RWPE1 (cell line): Measurements from ENCODE around the gene ASGR1.
A peak's percentile ranks its signal among the peaks of the same experiment; 100 is the strongest.

Experiments
- CTCF ChIA-PET: fragments of 350-600 bp; sonication (Branson Sonifier 250); formaldehyde crosslinking; extraction: SDS; loops from one replicate; lab custom pipeline; 2021; lab: Yijun Ruan, JAX
- POLR2A ChIA-PET: fragments of 400-600 bp; formaldehyde crosslinking; extraction: SDS; loops from one replicate; lab custom pipeline; 2020; ENCODE audit warnings: antibody characterized with exemption; ENCODE audit not compliant: low non-redundant PET; lab: Yijun Ruan, JAX
- DNase-seq: peaks from one replicate; pipeline ENCODE4 v3.0.0; 2012; ENCODE audit warnings: low spot score
- H3K27ac ChIP-seq: fragments of 450-650 bp; 2 replicates; pipeline ENCODE4 v1.5.1; 2017
- CTCF ChIP-seq: fragments of 450-650 bp; conservative IDR thresholded peaks from 2 replicates; pipeline ENCODE4 v1.5.1; 2017; ENCODE audit warnings: low read depth, mild to moderate bottlenecking

The ASGR1 gene

DNA sequence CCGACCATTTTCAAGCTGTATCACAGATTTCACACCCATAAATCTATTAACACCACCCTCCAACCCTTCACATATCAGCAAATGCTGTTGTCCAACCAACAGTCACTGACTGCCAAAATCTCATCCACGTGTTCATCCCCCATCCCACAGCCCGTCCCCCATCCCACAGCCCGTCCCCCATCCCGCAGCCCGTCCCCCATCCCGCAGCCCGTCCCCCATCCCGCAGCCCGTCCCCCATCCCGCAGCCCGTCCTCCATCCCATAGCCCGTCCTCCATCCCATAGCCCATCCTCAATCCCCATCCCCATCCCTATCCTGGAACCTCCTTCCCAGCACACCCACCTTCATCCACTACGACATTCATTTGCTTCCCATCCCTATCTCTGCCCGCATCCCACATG, 26.4 kb upstream of the ASGR1 start:
- ChIA-PET POLR2A (no interaction called here), CTCF (interaction anchor here (0.6 kb wide), 1 partner anchor 71 kb away, joined by 3 read pairs; no protein-coding TSS in a partner anchor)
- no peak for TF ChIP-seq CTCF

DNA sequence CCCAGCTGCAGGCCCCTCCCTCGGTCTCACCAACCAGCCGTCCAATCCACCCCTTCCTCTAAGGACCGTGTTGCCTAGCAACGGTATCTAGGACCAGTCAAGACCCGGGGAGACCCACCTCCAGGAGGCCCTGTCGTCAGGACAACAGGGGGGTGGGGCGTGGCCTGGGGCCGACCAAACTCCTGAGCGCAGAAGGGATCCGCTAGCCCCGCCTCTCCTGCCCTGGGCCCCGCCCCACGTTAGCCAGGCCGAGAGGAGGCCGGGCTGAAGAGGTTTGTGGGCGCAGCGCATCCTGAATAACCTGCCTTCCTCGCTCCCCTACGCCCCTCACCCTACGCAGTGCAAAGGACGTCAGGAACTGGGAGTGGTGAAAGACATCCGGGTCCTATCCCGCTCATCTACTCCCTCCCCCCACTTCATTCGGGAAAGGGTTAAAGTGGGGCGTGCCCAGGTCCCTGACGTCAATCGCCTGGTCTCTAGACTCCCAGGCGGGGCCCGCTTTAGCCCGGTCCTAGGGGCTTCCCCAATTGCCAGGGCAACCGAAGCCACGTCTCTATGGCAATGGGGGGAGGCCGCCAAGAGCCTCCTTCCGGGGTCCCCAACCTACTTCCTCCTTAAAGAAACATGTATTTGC, 25.8 kb upstream of the ASGR1 start:
- DNase-seq: peak; percentile 42

More for the DNA sequence above, 26.4 kb upstream of the ASGR1 start:
- H3K27ac ChIP-seq: peak overlapping the region; percentile 52
- DNase-seq: no peak

DNA sequence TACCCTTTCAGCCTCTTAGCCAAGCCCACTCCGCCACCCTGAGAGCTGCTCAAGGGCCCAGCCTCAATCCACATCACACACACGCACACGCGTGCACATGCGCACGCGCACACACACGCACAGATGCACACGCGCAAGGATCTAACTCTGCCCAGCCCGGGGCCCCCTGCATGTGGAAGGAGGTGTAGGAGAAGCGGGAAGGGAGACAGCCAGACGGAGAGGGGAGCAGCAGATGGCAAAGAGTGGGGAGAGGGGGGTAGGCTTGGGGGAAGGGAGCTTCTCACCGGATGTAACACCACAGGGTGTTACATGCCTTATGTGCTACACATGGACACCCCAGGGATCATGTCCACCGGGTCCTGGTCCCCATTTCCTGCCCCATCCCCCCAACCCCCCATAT, 25.2 kb upstream of the ASGR1 start:
- ChIA-PET CTCF (interaction anchor here (0.6 kb wide), 1 partner anchor 9 kb away, joined by 4 read pairs; no protein-coding TSS in a partner anchor), POLR2A (no interaction called here)
- H3K27ac ChIP-seq: peak overlapping the region; percentile 52; the same call in 1 of the 2 replicates
- DNase-seq: no peak
- TF ChIP-seq CTCF: no peak

More for the DNA sequence above, 25.8 kb upstream of the ASGR1 start:
- CTCF ChIA-PET: no interaction called here
- peak overlapping the region; percentile 52 for H3K27ac ChIP-seq
- TF ChIP-seq CTCF: no peak
- POLR2A ChIA-PET: no interaction called here

DNA sequence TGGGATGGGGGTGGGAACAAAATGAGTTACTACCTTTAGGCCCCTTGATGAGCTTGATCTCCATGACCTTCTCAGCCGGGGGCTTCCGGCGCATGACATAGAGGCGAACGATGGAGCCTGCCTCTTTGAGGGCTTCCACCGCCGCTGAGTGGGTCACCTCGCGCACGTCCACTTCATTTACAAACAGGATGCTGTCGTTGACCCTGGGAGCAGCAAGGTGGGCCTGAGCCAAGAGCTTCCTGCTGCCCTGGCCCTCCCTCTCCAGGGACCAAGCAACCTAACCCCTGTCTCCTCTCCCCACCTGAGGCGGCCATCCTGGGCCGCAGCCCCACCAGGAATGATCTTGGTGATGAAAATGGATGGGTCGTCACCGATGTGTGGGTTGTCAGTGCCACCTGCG, 24.2 kb upstream of the ASGR1 start:
- DNase-seq: no peak
- ChIA-PET CTCF (interaction anchor here (0.6 to 1.2 kb wide), 3 partner anchors 8 to 26 kb away, joined by 3 to 4 read pairs (median 3); no protein-coding TSS in a partner anchor), POLR2A (no interaction called here)
- no peak for TF ChIP-seq CTCF
- H3K27ac ChIP-seq: no peak overlapping the region

DNA sequence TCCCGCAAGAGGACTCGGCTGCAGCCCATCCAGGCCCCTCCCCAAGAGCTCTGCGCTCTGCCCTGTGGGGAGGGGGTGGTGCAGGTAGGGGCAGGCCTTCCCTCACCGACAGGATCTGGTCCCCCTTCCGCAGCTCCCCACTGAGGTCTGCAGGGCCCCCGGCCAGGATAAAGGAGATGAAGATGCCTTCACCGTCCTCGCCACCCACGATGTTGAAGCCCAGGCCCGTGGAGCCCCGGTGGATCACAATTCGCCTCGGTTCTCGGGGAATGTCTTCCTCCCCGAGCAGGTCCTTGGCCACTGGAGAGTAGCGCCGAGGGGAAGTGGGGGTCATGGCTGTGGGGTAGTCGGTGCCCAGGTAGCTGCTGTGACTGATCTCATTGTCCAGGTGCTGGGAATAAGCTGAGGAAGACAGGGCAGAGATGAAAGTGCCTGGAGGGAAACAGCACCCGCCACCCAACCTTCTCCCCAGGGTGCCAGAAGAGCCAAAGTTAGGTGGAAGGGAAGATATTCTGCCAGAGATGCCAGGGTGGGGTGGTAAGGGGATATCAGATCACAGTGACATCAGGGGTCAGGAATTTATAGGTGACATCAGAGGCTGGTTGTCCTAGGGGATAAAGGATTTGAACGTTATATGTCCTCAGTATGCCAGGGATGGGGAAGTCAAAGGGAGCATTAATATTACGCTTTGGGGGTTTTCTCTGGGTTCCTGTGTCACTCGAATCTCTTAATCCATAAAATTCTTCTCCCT, 17.7 kb upstream of the ASGR1 start:
- CTCF ChIA-PET: interaction anchor here (1.3 kb wide), 1 partner anchor 19 kb away, joined by 5 read pairs; no protein-coding TSS in a partner anchor
- POLR2A ChIA-PET: no interaction called here
- TF ChIP-seq CTCF: no peak
- no peak for DNase-seq
- no peak overlapping the region for H3K27ac ChIP-seq

DNA sequence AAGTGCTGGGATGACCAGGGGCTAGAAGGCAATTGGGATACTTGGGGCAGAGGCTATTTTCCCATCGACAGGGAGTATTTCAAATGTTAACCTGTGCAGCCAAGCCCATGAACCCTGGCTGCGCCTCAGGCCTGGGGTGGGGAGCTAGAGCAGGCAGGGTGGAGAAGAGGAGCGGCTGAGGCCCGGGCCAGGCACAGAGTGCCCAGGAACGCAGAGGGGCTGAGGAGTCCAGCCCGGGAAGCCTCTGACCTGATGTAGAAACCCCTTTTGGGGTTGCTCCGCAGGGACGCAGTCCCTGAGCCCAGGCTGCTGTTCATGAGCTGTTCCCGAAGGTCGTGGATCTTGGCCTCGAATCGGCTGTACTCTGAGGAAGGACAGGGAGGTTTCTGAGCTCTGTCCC, 16.8 kb upstream of the ASGR1 start:
- DNase-seq: no peak
- no peak overlapping the region for H3K27ac ChIP-seq
- ChIA-PET CTCF (interaction anchor here (0.8 to 1.3 kb wide), 2 partner anchors 8 to 18 kb away, joined by 4 to 5 read pairs; no protein-coding TSS in a partner anchor), POLR2A (no interaction called here)
- TF ChIP-seq CTCF: no peak
